HepG2 (cell line): ENCODE data around the gene MSI2. TPM values are rescaled to one million over a fixed set of nuclear protein-coding genes. Genes with fewer than 3 reads are reported as not detected.

Experiments
- ATAC-seq: fragments of 200-7000 bp; cut with Tn5 transposase; 3 replicates; pipeline ENCODE4 v1.9.1; 2020; ENCODE audit warnings: mild to moderate bottlenecking, moderate library complexity
- BruUV-seq: library from RNA; stranded (reverse); fragments of 400-500 nt; replicated peaks from 2 replicates; lab custom pipeline; 2021; lab: Mats Ljungman, UMichigan
- CTCF ChIA-PET: fragments of 300-600 bp; formaldehyde crosslinking; extraction: SDS; loops from one replicate; lab custom pipeline; 2021; ENCODE audit warnings: low total read pairs, inconsistent platforms, low intra/inter-chr PET ratio; lab: Yijun Ruan, JAX
- POLR2A ChIA-PET: fragments of 350-600 bp; sonication (Branson Sonifier 250); formaldehyde crosslinking; loops from one replicate; lab custom pipeline; 2020; ENCODE audit warnings: antibody characterized with exemption, inconsistent platforms; lab: Yijun Ruan, JAX
- DNase-seq: peaks from one replicate; pipeline ENCODE4 v3.0.0-alpha.2; 2015; ENCODE audit warnings: low spot score
- FAIRE-seq: peaks from 3 replicates; lab custom pipeline; 2011; peaks lifted over from hg19 to GRCh38; lab: Jason Lieb, UNC
- H2AFZ ChIP-seq: one replicate; pipeline ENCODE4 v1.6.1; 2011; ENCODE audit warnings: low read length, inconsistent platforms
- H3K27ac ChIP-seq: fragments of 300-600 bp; 3 replicates; pipeline ENCODE4 v1.8.0; 2011; ENCODE audit warnings: mixed run types, mild to moderate bottlenecking, mixed read lengths, low read length, inconsistent platforms; ENCODE audit not compliant: insufficient read depth; ENCODE audit errors: extremely low read length
- H3K27me3 ChIP-seq, 2 experiments: fragments of 200-600 bp in 1 of 2; 2 replicates in 1 of 2; 3 replicates in 1 of 2; pipeline versions ENCODE4 v1.6.0 to v1.8.0; 2011; ENCODE audit warnings: low read length in 2 of 2, mild to moderate bottlenecking in 2 of 2, moderate library complexity in 2 of 2, inconsistent platforms in 1 of 2; ENCODE audit not compliant: insufficient read depth in 2 of 2, control insufficient read depth in 1 of 2
- H3K36me3 ChIP-seq, 2 experiments: fragments of 200-600 bp in 1 of 2; replicated peaks in 1 of 2; 2 replicates in 1 of 2; 3 replicates in 1 of 2; pipeline versions ENCODE4 v1.5.1 to v1.8.0; 2011; ENCODE audit warnings: low read length in 2 of 2, inconsistent platforms in 1 of 2; ENCODE audit not compliant: insufficient read depth in 2 of 2, control insufficient read depth in 1 of 2
- H3K4me1 ChIP-seq: 2 replicates; pipeline ENCODE4 v1.5.1; 2012; ENCODE audit warnings: low read length, inconsistent platforms; ENCODE audit not compliant: insufficient read depth
- H3K4me2 ChIP-seq: 2 replicates; pipeline ENCODE4 v1.6.0; 2011; ENCODE audit warnings: low read depth, low read length, inconsistent platforms
- H3K4me3 ChIP-seq, 3 experiments: fragments of 200-600 bp in 1 of 3; sonication (generic), shearing (Covaris generic) in 1 of 3; replicated peaks in 1 of 3; 2 replicates each; pipeline ENCODE4 v1.5.1; 2011 to 2016; ENCODE audit warnings: low read length in 3 of 3, inconsistent platforms in 2 of 3, low read depth in 2 of 3, mild to moderate bottlenecking in 2 of 3, control low read depth in 1 of 3, mixed read lengths in 1 of 3; ENCODE audit not compliant: insufficient read depth in 1 of 3
- H3K79me2 ChIP-seq: one replicate; pipeline ENCODE4 v1.6.1; 2011; ENCODE audit warnings: low read length, inconsistent platforms; ENCODE audit not compliant: insufficient read depth
- H3K9ac ChIP-seq: 2 replicates; pipeline ENCODE4 v1.6.0; 2011; ENCODE audit warnings: mild to moderate bottlenecking, low read depth, low read length, inconsistent platforms; ENCODE audit not compliant: insufficient read depth
- H3K9me3 ChIP-seq: 2 replicates; pipeline ENCODE4 v1.5.1; 2012; ENCODE audit warnings: mild to moderate bottlenecking, low read length
- H4K20me1 ChIP-seq: 2 replicates; pipeline ENCODE4 v1.6.0; 2011; ENCODE audit warnings: inconsistent platforms, mild to moderate bottlenecking, low read length, moderate library complexity; ENCODE audit not compliant: insufficient read depth
- DNMT3B ChIP-seq: conservative IDR thresholded peaks from 2 replicates; pipeline ENCODE4 v1.6.1; 2016; ENCODE audit warnings: missing biosample characterization, control low read depth
- IRX3 ChIP-seq: sonication (generic); formaldehyde crosslinking; IDR thresholded peaks from 2 replicates; pipeline ENCODE4 v1.8.1; 2023; ENCODE audit warnings: mild to moderate bottlenecking, low read depth, missing genetic modification reagents, borderline replicate concordance
- MYNN ChIP-seq: sonication (generic); formaldehyde crosslinking; IDR thresholded peaks from 2 replicates; pipeline ENCODE4 v1.4.0; 2020; ENCODE audit warnings: mild to moderate bottlenecking, low read depth, missing genetic modification reagents
- PPARG ChIP-seq: conservative IDR thresholded peaks from 2 replicates; pipeline ENCODE4 v1.6.1; 2016; ENCODE audit warnings: missing biosample characterization, missing genetic modification reagents
- RFX3 ChIP-seq: IDR thresholded peaks from 2 replicates; pipeline ENCODE4 v1.6.1; 2016; ENCODE audit warnings: missing biosample characterization, missing genetic modification reagents
- SAFB2 ChIP-seq: sonication (generic); formaldehyde crosslinking; IDR thresholded peaks from 2 replicates; pipeline ENCODE4 v1.5.1; 2020; ENCODE audit warnings: missing genetic modification reagents, low read depth, mild to moderate bottlenecking, borderline replicate concordance
- SIN3A ChIP-seq: IDR thresholded peaks from 2 replicates; pipeline ENCODE4 v1.6.1; 2011; ENCODE audit warnings: low read depth, mild to moderate bottlenecking, control low read depth, low read length, borderline replicate concordance
- SOX5 ChIP-seq: IDR thresholded peaks from 2 replicates; pipeline ENCODE4 v1.6.1; 2016; ENCODE audit warnings: borderline replicate concordance
- TSC22D2 ChIP-seq: sonication (generic); formaldehyde crosslinking; IDR thresholded peaks from 2 replicates; pipeline ENCODE4 v1.5.1; 2020; ENCODE audit warnings: missing genetic modification reagents, mild to moderate bottlenecking, borderline replicate concordance
- UBTF ChIP-seq: sonication (generic); formaldehyde crosslinking; IDR thresholded peaks from 2 replicates; pipeline ENCODE4 v1.4.0; 2020; ENCODE audit warnings: mild to moderate bottlenecking, missing genetic modification reagents
- ZBTB1 ChIP-seq: sonication (generic); formaldehyde crosslinking; IDR thresholded peaks from 2 replicates; pipeline ENCODE4 v1.4.0; 2020; ENCODE audit warnings: missing genetic modification reagents, borderline replicate concordance
- ZNF138 ChIP-seq: sonication (generic); formaldehyde crosslinking; IDR thresholded peaks from 2 replicates; pipeline ENCODE4 v1.5.0; 2020; ENCODE audit warnings: mild to moderate bottlenecking, low read depth, missing genetic modification reagents
- ZNF207 ChIP-seq: fragments of 450-650 bp; IDR thresholded peaks from 2 replicates; pipeline ENCODE4 v1.6.1; 2016; ENCODE audit warnings: antibody characterized with exemption, borderline replicate concordance
- ZSCAN29 ChIP-seq: sonication (generic); formaldehyde crosslinking; conservative IDR thresholded peaks from 2 replicates; pipeline ENCODE4 v1.4.0; 2020; ENCODE audit warnings: mild to moderate bottlenecking, missing genetic modification reagents
- WGBS: methylation state at CpG from one replicate; pipeline ENCODE4 v1.1.6; 2017; ENCODE audit warnings: low lambda C conversion rate; 5-methylcytosine and 5-hydroxymethylcytosine counted together
- in situ Hi-C: cut with HindIII; loops from 2 replicates; pipeline ENCODE4 v1.10.0; 2017; ENCODE audit warnings: low pct_unique_long_range_greater_than_20kb; ENCODE audit not compliant: extremely low pct_ligation_motif_present
- intact Hi-C: fragments of 100-400 bp; cut with micrococcal nuclease; formaldehyde crosslinking; loops from one replicate; pipeline ENCODE4 v1.10.0; 2022; ENCODE audit not compliant: unreplicated experiment
- polyA plus RNA-seq, 8 experiments: library from polyadenylated mRNA; depleted of rRNA in 3 of 8; stranded (reverse) in 7 of 8; unstranded in 1 of 8; fragments of >200 nt; fragmentation: Illumina TruSeq in 4 of 8; extraction: Trizol in 4 of 8; gene quantifications; 2 replicates each; pipeline versions ENCODE4 v1.2.1 to v1.2.3, GENCODE V29; 2011 to 2016; ENCODE audit warnings: low read depth in 4 of 8, missing spikeins in 1 of 8, mixed read lengths in 1 of 8; ENCODE audit not compliant: insufficient read depth in 1 of 8
- total RNA-seq, 5 experiments: library from RNA; depleted of rRNA; stranded (reverse); fragments of >200 nt; fragmentation: Illumina TruSeq; extraction: Trizol; gene quantifications; 2 replicates each; pipeline ENCODE4 v1.2.3, GENCODE V29; 2016; ENCODE audit warnings: low read depth in 1 of 5
- TF ChIP-seq, protein P1 (sequence below): sonication (generic); formaldehyde crosslinking; IDR thresholded peaks from 2 replicates; pipeline ENCODE4 v1.8.0; 2022; ENCODE audit warnings: mild to moderate bottlenecking, missing genetic modification reagents; ENCODE audit not compliant: insufficient replicate concordance

MSI2 gene
- total and polyA plus RNA-seq, 2 of the 13 experiments (the other 11 are each of a cell fraction or from before 2014, with no cell fraction given) = 77.5 to 78.4 TPM

GRCh38 chr17:57694051-57694450, 437.7 kb downstream of the MSI2 start:
- POLR2A ChIA-PET = no interaction called here
- H3K4me3 ChIP-seq = no peak overlapping the region
- H4K20me1 ChIP-seq = no peaks in the 10 kb centered on the region
- TF ChIP-seq SAFB2 (CRISPR knock-in tag) (no peak), ZSCAN29 (no peak), SOX5 (CRISPR knock-in tag) (no peak), TSC22D2 (CRISPR knock-in tag) (no peak), IRX3 (CRISPR knock-in tag) (no peak), ZNF207 (no peak)
- TF ChIP-seq, all 625 proteins: peak for 0
- Histone ChIP-seq H3K79me2 (no peaks in the 10 kb centered on the region), H3K36me3 (no peaks in the 10 kb centered on the region), H3K9ac (no peak overlapping the region), H3K27ac (no peak overlapping the region), H2AFZ (no peak overlapping the region), H3K27me3 (no peaks in the 10 kb centered on the region), H3K9me3 (peaks cover 9% of the 10 kb centered on the region; the same call in 1 of the 2 replicates), H3K4me1 (peaks cover 23% of the 10 kb centered on the region), H3K4me2 (no peak overlapping the region)
- in situ Hi-C loops (no loop called here), intact Hi-C loops (no loop called here)
- ATAC-seq = no peak
- CTCF ChIA-PET = no interaction called here
- no peak for DNase-seq
- no TSS peak for BruUV-seq
- no peak for FAIRE-seq
- WGBS = 90% methylated on average over 1 of the region's 1 CpG

DNA sequence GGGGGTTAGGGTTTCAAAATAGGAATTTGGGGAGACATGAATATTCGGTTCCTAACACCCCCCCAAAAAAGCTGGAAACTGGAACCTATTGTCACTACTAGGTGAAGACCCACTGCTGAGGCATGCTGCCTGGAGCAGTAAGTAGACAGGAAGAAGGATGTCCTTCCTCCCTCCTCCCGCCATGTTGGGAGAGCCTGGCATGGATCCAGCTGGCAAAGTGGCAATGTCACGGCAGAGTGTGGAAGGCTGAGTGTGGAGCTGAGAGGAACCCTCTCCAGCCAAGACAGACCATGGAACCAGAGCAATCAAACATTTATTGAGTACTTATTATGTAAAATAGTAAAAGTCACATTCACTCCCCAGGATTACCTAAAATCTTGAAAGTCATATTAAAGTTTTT, 439.7 kb downstream of the MSI2 start:
- Histone ChIP-seq H2AFZ (no peak overlapping the region), H3K4me1 (peaks cover 24% of the 10 kb centered on the region), H3K79me2 (no peaks in the 10 kb centered on the region), H3K27me3 (no peaks in the 10 kb centered on the region), H3K36me3 (no peaks in the 10 kb centered on the region), H3K9ac (no peak overlapping the region), H4K20me1 (no peaks in the 10 kb centered on the region), H3K4me2 (no peak overlapping the region), H3K9me3 (peaks cover 9% of the 10 kb centered on the region; the same call in 1 of the 2 replicates), H3K27ac (no peak overlapping the region), H3K4me3 (no peak overlapping the region)
- 88% methylated on average over 3 of the region's 3 CpGs for WGBS
- BruUV-seq = no TSS peak
- intact Hi-C loops (no loop called here), in situ Hi-C loops (no loop called here)
- CTCF ChIA-PET = no interaction called here
- POLR2A ChIA-PET = no interaction called here
- ATAC-seq (no peak), FAIRE-seq (no peak), DNase-seq (no peak)
- no peak for TF ChIP-seq ZNF138 (CRISPR knock-in tag)
- TF ChIP-seq UBTF (CRISPR knock-in tag) = no peak
- TF ChIP-seq ZBTB1 (CRISPR knock-in tag) = no peak
- no peak for TF ChIP-seq RFX3 (CRISPR knock-in tag)
- no peak for TF ChIP-seq MYNN (CRISPR knock-in tag)
- TF ChIP-seq DNMT3B (CRISPR knock-in tag) = no peak
- TF ChIP-seq SIN3A = no peak
- TF ChIP-seq, protein P1, sequence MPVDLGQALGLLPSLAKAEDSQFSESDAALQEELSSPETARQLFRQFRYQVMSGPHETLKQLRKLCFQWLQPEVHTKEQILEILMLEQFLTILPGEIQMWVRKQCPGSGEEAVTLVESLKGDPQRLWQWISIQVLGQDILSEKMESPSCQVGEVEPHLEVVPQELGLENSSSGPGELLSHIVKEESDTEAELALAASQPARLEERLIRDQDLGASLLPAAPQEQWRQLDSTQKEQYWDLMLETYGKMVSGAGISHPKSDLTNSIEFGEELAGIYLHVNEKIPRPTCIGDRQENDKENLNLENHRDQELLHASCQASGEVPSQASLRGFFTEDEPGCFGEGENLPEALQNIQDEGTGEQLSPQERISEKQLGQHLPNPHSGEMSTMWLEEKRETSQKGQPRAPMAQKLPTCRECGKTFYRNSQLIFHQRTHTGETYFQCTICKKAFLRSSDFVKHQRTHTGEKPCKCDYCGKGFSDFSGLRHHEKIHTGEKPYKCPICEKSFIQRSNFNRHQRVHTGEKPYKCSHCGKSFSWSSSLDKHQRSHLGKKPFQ (CRISPR knock-in tag) = no peak
- TF ChIP-seq PPARG (CRISPR knock-in tag) = no peak
